Mucosa of descending colon (tissue), 3 donors: ENCODE results near the gene KRT25. TPM values are rescaled to one million over a fixed set of nuclear protein-coding genes. Genes with fewer than 3 reads are reported as not detected.

Experiments
- ATAC-seq: fragments of 200-7000 bp; cut with Tn5 transposase; one replicate; pipeline ENCODE4 v1.9.1; 2020; ENCODE audit warnings: mild to moderate bottlenecking, moderate library complexity
- DNase-seq, 3 donors: peaks; one replicate each; pipeline ENCODE4 v3.0.0-alpha.2; 2020
- H3K36me3 ChIP-seq: fragments of 200-600 bp; one replicate; pipeline ENCODE4 v1.8.0; 2021; ENCODE audit warnings: low read depth, mild to moderate bottlenecking
- H3K4me1 ChIP-seq: fragments of 200-600 bp; one replicate; pipeline ENCODE4 v1.8.0; 2021; ENCODE audit warnings: low read depth, mild to moderate bottlenecking
- H3K4me3 ChIP-seq: fragments of 200-600 bp; one replicate; pipeline ENCODE4 v1.8.0; 2021; ENCODE audit warnings: mild to moderate bottlenecking
- H3K9me3 ChIP-seq: fragments of 200-600 bp; one replicate; pipeline ENCODE4 v1.8.0; 2021; ENCODE audit warnings: mild to moderate bottlenecking
- CTCF ChIP-seq: fragments of 200-600 bp; IDR thresholded peaks from one replicate; pipeline ENCODE4 v1.8.0; 2022; ENCODE audit warnings: antibody characterized with exemption, mild to moderate bottlenecking
- intact Hi-C, 2 donors: fragments of 100-400 bp; cut with DNase I in 1 of 2; cut with micrococcal nuclease in 1 of 2; formaldehyde crosslinking; loops; one replicate each; pipeline versions ENCODE4 v1.11.0 to v1.11.1; 2022; cut with DNase I, micrococcal nuclease
- long read RNA-seq, 2 donors: library from polyadenylated mRNA; unstranded; transcript quantifications; one replicate each; pipeline ENCODE4 v2.0.0, GENCODE V29; 2019 to 2021
- total RNA-seq, 3 donors: library from RNA; stranded (reverse); fragmentation: NEBNext Ultra II Directional in 2 of 3; extraction: Animal tissue kit (Norgen Biotek cat#: 25700) in 2 of 3; gene quantifications; one replicate each; pipeline versions ENCODE4 v1.2.1 to v1.2.4, GENCODE V29; 2021 to 2023
- donor health status: DM: no; HTN: no; CAD: no; lungs with moderate emphysema.
- donor health status: DM: no; HTN: no; CAD: no.
- donor health status: DM: no; HTN: yes; CAD: no.

Gene KRT25
- total RNA-seq, result not detected
- long read RNA-seq, donor 1, result 0 reads
- long read RNA-seq, donor 2, result 0 reads

- no peaks in the 10 kb centered on the region for H3K4me1 ChIP-seq
- H3K9me3 ChIP-seq, result peaks cover 6% of the 10 kb centered on the region
- TF ChIP-seq CTCF, result no peak
- H3K4me3 ChIP-seq, result no peak within 1 kb of the TSS
- H3K36me3 ChIP-seq, result no peaks in the 10 kb centered on the region
- DNase-seq (no peak), ATAC-seq (no peak)
- intact Hi-C loops, result no loop called here
Measured at GRCh38 chr17:40755231-40755630, at the start of gene KRT25. TSS of gene KRT25 (minus strand) at chr17:40755331. CDS start at chr17:40755271, 60 bp downstream.

- peak; percentile 100 for ATAC-seq
- Histone ChIP-seq H3K4me1 (no peaks in the 10 kb centered on the region), H3K36me3 (no peaks in the 10 kb centered on the region), H3K9me3 (no peaks in the 10 kb centered on the region), H3K4me3 (no peak overlapping the region)
- DNase-seq, result peak; percentile 78 to 92 (median 86)
- intact Hi-C loops, result loop anchor here in 1 of 2 donors (5.0 kb wide), 1 partner anchor 864 kb away; no protein-coding TSS in a partner anchor
- TF ChIP-seq CTCF, result peak; percentile 65
Measured at GRCh38 chr17:40803617-40804082, 48.5 kb upstream of the KRT25 start.

GRCh38 chr17:40801157-40801556 lies 46.0 kb upstream of the KRT25 start:
- intact Hi-C loops, result loop anchor here in 1 of 2 donors (5.0 kb wide), 1 partner anchor 866 kb away; no protein-coding TSS in a partner anchor
- no peaks in the 10 kb centered on the region for H3K4me1 ChIP-seq
- no peaks in the 10 kb centered on the region for H3K9me3 ChIP-seq
- no peak for DNase-seq
- ATAC-seq, result no peak
- no peak for TF ChIP-seq CTCF
- H3K4me3 ChIP-seq, result no peak overlapping the region
- no peaks in the 10 kb centered on the region for H3K36me3 ChIP-seq

GRCh38 chr17:40800381-40800780 lies 45.2 kb upstream of the KRT25 start:
- Histone ChIP-seq H3K36me3 (no peaks in the 10 kb centered on the region), H3K4me1 (no peaks in the 10 kb centered on the region), H3K9me3 (no peaks in the 10 kb centered on the region), H3K4me3 (no peak overlapping the region)
- intact Hi-C loops, result loop anchor here in 1 of 2 donors (5.0 kb wide), 1 partner anchor 867 kb away; no protein-coding TSS in a partner anchor
- no peak for DNase-seq
- TF ChIP-seq CTCF, result no peak
- ATAC-seq, result no peak

- DNase-seq, result no peak
- H3K36me3 ChIP-seq, result no peaks in the 10 kb centered on the region
- no peaks in the 10 kb centered on the region for H3K4me1 ChIP-seq
- no peak within 1 kb of the TSS for H3K4me3 ChIP-seq
- ATAC-seq, result no peak
- H3K9me3 ChIP-seq, result no peaks in the 10 kb centered on the region
- intact Hi-C loops, result loop anchor here in 1 of 2 donors (5.0 kb wide), 1 partner anchor 867 kb away; no protein-coding TSS in a partner anchor
- TF ChIP-seq CTCF, result no peak
Measured at GRCh38 chr17:40799859-40800258, 44.7 kb upstream of the KRT25 start, which contains the start of gene KRT28. TSS of gene KRT28 (minus strand) at chr17:40799959. CDS start at chr17:40799893, 66 bp downstream.
